Measurements from ENCODE around the gene LSM3. TPM values are rescaled to one million over a fixed set of nuclear protein-coding genes. Genes with fewer than 3 reads are reported as not detected.
A peak's percentile ranks its signal among the peaks of the same experiment; 100 is the strongest.

Gene LSM3
- total RNA-seq, 1 experiment from 2014 or later: 27.5 TPM

DNA sequence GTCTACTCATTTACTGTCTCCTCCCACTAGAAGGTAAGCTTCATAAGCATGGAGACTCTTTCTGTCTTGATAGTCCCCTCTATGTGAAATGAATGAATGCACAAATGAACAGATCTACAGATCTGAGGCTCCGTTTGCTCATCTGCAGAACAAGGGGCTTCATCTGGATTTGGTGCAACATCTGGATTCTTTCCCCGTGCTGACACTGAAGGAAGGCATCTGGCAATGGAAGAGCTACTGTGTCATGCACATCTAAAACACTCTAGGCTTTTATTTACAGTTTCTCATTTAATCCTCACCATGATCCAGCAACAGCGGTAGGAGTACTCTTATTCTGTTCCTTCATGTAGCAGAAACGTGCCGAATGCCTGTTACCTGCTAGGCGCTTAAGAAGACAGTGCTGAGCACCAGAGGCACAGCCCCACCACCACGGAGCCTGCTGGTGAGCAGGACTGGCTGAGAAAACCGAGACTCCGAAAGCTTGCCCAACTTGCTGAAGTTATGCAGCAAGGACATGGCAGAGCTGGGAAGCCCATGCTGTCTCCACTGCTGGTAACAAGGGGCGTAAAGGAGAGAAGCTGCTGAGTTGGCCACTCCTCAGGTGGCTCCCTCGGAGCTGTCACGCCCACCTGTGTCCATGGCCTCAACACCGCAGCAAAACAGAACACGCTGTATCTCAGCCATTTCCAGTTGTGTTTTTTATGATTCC is 31.1 kb downstream of the LSM3 start:
- no peak overlapping the region; the same call in 1 of the 2 replicates for H3K27ac ChIP-seq

DNA sequence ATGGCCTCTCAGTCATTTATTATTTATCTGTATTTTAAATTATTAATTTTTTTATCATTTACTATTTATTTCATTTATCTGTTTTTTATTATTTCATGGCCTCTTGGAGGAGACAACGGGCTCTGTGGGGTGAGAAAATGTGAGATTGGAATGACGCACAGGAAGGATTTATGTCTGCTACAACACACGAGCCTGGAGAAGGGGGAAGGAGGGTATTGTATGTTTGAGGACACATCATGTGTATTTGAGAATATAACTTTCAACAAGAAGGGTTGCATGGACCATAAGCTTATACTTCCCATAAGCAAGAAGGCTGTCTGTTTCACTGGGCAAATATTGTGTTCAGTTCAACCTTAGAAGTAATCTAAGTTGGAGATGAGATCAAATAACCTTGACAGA is 31.7 kb downstream of the LSM3 start:
- peaks cover 30% of the 10 kb centered on the region for H3K4me1 ChIP-seq
- no peaks in the 10 kb centered on the region for H3K9me3 ChIP-seq (replicated peaks)
- no peaks in the 10 kb centered on the region for H3K27me3 ChIP-seq
- H3K4me3 ChIP-seq: no peak overlapping the region
- DNase-seq: no peak
- H3K27ac ChIP-seq: no peak overlapping the region
- no peaks in the 10 kb centered on the region for H3K36me3 ChIP-seq

More for the DNA sequence above, 31.1 kb downstream of the LSM3 start:
- no peak for DNase-seq
- Histone ChIP-seq H3K4me1 (peaks cover 30% of the 10 kb centered on the region), H3K36me3 (no peaks in the 10 kb centered on the region), H3K4me3 (no peak overlapping the region), H3K27me3 (no peaks in the 10 kb centered on the region), H3K9me3 (replicated peaks) (no peaks in the 10 kb centered on the region)

DNA sequence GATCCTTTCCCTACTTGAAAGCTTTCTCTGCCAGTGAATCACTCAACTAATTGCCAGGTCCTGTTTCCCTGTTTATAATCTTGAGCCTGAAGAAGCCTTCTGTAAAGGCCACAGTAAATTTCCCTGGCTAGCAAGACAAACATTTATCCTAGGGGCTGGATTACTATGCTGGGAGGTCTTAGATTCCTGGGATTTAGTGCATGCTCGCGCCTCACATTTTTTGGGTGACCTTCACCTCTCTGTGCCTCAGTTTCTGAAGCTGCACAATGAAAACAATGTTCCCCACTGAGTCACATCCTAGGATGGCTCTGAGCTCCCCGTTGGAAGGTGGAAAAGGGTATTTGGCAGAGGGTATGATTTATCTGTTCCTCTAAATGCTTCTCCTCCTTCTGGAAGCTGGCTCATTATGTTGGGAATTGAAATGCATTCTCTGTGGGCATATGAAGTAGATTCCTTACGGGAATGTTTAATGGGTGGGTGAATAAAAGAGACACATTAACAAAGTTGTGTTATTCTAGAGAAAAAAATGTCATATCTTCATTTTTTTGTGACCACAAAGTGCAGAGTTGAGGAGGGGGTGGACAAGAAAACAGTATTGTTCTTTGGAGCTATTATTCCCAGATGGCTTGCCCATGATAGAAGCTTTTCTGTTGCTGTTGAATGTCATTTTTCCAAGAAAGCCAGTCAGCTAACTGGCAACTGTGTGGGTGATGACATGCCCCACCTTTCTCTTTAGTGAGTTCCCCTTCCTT is 32.4 kb downstream of the LSM3 start:
- Histone ChIP-seq H3K36me3 (no peaks in the 10 kb centered on the region), H3K4me1 (peaks cover 30% of the 10 kb centered on the region), H3K27ac (no peak overlapping the region), H3K4me3 (no peak overlapping the region), H3K9me3 (replicated peaks) (no peaks in the 10 kb centered on the region), H3K27me3 (no peaks in the 10 kb centered on the region)
- DNase-seq: peak in 1 of 2 experiments; percentile 13

DNA sequence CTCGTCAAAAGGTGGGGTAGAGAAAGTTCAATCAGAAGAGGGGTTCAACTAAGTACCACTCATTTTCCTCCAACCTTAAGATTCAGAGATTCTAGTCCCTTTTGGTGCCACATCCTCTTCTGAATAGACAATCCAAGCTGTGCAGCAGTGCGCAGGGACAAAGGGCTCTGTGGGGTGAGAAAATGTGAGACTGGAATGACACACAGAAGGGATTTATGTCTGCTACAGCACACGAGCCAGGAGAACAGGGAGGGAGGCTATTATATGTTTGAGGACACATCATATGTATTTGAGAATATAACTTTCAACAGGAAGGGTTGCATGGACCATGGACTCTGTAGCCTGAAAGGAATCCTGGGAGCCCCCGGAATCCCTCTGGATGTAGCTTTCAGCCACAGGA is 33.0 kb downstream of the LSM3 start:
- Histone ChIP-seq H3K9me3 (replicated peaks) (no peaks in the 10 kb centered on the region), H3K27me3 (no peaks in the 10 kb centered on the region), H3K4me1 (peaks cover 30% of the 10 kb centered on the region), H3K27ac (no peak overlapping the region), H3K36me3 (no peaks in the 10 kb centered on the region), H3K4me3 (no peak overlapping the region)
- DNase-seq: no peak

DNA sequence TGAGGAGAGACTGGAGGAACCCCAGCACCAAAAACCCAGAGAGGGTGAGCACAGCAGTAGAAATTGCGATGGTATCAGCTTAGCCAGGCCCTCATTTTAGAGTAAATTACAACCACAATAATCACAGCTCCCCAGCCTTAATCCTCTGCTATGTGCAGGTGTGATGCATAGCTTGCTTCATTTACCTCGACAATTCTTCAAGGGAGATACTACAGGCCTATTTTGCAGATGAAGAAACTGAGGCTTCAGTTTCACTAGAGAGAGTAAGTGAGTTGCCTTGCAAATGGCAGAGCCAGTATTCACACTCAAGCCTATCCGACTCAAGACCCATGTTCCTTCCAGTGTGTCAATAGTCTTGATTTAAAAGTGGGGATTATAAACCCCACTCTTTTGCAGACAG is 33.4 kb downstream of the LSM3 start:
- no peak overlapping the region for H3K27ac ChIP-seq
- peaks cover 30% of the 10 kb centered on the region for H3K4me1 ChIP-seq
- H3K36me3 ChIP-seq: no peaks in the 10 kb centered on the region
- H3K9me3 ChIP-seq (replicated peaks): no peaks in the 10 kb centered on the region
- no peaks in the 10 kb centered on the region for H3K27me3 ChIP-seq
- no peak for DNase-seq
- no peak overlapping the region for H3K4me3 ChIP-seq

DNA sequence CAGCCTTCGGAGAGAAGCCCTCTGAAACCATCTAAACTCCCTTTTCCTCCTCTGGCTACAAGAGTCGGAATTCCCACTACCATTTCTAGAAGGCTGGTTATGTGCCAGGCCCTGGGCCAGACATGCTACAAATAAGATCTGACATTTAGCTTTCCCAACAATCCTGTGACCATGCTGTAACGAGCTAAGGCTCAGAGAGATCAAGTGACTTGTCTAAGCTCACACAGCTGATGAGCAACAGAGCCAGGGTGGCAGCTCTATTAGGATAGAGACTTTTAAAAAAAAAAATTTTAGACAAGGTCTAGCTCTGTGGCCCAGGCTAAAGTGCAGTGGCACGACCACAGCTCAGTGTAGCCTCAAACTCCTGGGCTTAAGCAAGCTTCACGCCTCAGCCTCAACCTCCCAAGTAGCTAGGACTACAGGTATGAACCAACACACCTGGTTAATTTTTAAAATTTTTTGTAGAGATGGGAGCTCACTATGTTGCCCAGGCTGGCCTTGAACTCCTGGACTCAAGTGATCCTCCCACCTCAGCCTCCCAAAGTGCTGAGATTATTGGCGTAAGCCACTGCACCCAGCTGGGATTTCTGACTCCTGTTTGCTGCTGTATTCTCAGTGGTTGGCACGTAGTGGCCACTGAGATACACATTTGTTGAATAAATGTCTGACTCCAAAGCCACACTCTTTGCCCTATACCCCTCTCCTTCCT is 34.6 kb downstream of the LSM3 start:
- Histone ChIP-seq H3K36me3 (no peaks in the 10 kb centered on the region), H3K4me1 (peaks cover 30% of the 10 kb centered on the region), H3K27me3 (no peaks in the 10 kb centered on the region), H3K9me3 (replicated peaks) (no peaks in the 10 kb centered on the region), H3K4me3 (no peak overlapping the region), H3K27ac (no peak overlapping the region)
- DNase-seq: no peak

DNA sequence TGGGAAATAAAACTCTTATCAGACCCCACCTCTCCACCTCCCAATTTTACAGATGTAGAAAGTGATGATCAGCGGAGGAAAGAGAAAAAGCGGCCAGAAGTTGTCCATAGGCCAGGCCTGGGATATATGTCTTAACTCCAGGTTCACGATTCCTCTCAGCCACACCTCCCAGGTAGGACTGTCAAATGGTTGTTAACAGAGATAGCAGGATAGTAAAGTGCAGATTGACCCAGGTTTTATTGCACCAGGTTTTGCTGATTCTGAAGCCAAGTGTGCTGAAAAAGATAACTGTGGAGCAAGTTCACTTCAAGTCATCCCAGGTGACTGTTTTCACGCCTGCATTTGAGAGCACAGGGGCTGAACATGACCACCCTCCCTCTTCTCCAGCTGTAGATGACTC is 36.1 kb downstream of the LSM3 start:
- Histone ChIP-seq H3K27ac (no peak overlapping the region), H3K4me1 (peaks cover 16% of the 10 kb centered on the region; the same call in 1 of the 2 replicates), H3K27me3 (no peaks in the 10 kb centered on the region), H3K9me3 (replicated peaks) (no peaks in the 10 kb centered on the region), H3K4me3 (no peak overlapping the region), H3K36me3 (no peaks in the 10 kb centered on the region)
- DNase-seq: no peak

DNA sequence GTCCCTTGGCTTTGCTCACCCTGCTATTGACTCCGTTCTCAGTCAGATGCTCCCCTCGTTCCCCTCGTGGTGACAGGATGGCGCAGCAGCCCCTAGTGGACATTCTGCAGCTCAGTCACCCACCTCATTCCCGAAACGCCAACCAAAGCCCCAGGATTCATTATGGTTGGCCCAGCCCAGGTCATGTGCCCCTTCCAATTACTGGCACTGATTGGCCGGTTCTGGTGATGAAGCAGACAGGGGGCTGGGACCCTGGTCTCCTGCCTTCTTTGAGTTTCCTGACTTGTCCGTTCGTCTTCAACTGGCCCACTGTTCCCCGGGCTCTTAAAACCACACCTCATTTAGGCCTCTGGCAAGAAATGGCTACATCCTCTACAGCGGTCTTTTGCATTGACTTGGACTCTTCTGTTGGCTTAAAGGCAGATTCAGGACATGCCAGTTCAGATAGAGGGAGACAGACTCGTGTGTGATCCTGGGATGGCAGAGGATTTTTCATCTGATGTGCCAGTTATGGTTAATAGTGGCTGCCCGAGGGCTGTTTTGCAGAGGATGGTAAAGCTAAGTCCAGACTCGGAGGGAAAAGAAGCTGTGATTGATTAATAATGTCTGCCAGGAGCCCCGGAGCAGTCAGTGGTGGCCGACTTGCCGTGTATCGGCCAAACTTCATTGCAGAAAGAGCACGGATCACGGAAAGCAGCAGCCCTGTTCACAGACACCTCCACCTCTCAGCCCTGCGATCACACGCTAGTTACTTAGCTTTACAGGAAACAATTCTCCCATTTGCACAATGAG is 37.8 kb downstream of the LSM3 start:
- DNase-seq: peak; percentile 87 to 93
- H3K36me3 ChIP-seq: no peaks in the 10 kb centered on the region
- H3K27me3 ChIP-seq: no peaks in the 10 kb centered on the region
- peaks cover 8% of the 10 kb centered on the region for H3K9me3 ChIP-seq (replicated peaks)
- H3K4me1 ChIP-seq: peaks cover 2% of the 10 kb centered on the region; the same call in 1 of the 2 replicates
- peak overlapping the region; percentile 53 for H3K4me3 ChIP-seq
- peak overlapping the region; percentile 46 for H3K27ac ChIP-seq

DNA sequence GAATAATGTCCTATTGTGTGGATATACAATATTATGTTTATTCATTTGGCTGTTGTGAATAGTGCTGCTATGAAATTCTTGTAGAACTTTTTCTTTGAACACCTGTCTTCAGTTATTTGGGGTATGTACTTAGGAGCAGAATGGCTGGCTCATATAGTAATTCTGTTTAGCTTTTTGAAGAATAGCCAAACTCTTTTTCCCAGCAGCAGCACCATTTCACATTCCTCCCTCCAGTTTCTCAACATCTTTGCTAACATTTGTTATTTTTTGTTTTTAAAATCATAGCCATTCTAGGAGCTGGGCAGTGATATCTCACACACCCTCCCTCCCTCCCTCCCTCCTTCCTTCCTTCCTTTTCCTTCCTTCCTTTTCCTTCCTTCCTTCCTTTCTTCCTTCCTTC is 39.7 kb downstream of the LSM3 start:
- Histone ChIP-seq H3K27me3 (no peaks in the 10 kb centered on the region), H3K4me1 (no peaks in the 10 kb centered on the region), H3K9me3 (replicated peaks) (peaks cover 12% of the 10 kb centered on the region), H3K4me3 (no peak overlapping the region), H3K36me3 (no peaks in the 10 kb centered on the region), H3K27ac (no peak overlapping the region)
- no peak for DNase-seq

DNA sequence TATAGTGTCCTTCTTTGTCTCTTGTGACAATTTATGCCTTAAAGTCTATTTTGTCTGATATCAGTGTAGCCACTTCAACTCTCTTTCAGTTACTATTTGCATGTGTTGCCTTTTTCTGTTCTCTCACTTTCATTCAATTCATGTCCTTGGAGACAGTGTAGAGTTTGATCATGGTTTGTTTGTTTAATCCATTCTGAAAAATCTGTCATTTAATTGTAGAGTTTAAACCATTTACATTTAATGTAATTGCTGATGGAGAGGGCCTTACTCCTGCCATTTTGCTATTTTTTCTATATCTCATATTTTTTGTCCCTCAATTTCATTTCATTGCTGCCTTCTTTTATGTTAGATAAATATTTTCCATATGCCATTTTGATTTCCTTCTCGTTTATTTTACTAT is 42.3 kb downstream of the LSM3 start:
- H3K4me3 ChIP-seq: no peak overlapping the region
- H3K9me3 ChIP-seq (replicated peaks): peaks cover 12% of the 10 kb centered on the region
- H3K27ac ChIP-seq: no peak overlapping the region
- no peak for DNase-seq
- no peaks in the 10 kb centered on the region for H3K36me3 ChIP-seq
- no peaks in the 10 kb centered on the region; the same call in 1 of the 2 replicates for H3K4me1 ChIP-seq
- H3K27me3 ChIP-seq: no peaks in the 10 kb centered on the region

DNA sequence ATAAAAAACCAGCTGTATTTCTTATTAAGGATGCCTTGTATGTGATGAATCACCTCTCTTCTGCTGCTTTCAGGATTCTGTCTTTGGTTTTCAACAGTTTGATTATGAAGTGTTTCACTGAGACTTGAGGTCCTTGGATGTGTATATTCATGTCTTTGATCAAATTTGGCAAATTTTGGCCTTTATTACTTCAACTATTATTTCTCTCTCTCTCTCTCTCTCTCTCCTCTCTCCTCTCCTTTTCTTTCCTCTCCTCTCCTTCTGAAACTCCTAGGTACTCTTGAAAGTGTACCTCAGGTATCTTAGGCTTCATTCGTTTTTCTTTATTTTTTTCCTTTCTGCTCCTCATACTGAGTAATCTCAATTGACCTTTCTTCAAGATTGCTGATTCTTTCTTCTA is 43.3 kb downstream of the LSM3 start:
- no peaks in the 10 kb centered on the region for H3K36me3 ChIP-seq
- H3K4me3 ChIP-seq: no peak overlapping the region
- H3K9me3 ChIP-seq (replicated peaks): peaks cover 12% of the 10 kb centered on the region
- no peak for DNase-seq
- H3K4me1 ChIP-seq: no peaks in the 10 kb centered on the region; the same call in 1 of the 2 replicates
- no peaks in the 10 kb centered on the region for H3K27me3 ChIP-seq
- no peak overlapping the region for H3K27ac ChIP-seq

DNA sequence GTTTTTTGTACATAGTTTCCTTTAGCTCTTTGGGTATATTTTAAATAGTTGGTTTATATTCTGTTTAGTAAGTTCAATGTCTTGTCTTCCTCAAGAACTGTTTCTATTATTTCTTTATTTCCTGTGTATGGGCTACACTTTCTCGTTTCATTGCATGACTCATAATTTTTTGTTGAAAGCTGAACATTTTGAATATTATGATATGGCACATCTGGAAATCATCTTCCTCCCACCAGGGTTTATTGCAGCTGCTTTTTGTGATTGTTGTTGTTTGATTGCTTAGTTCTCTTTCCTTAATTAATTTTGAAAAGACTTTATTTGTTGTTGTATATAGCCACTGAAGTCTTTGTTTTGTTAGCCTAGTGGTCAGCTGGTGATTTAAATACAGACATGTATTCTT is 43.8 kb downstream of the LSM3 start:
- H3K36me3 ChIP-seq: no peaks in the 10 kb centered on the region
- no peaks in the 10 kb centered on the region; the same call in 1 of the 2 replicates for H3K4me1 ChIP-seq
- no peak for DNase-seq
- H3K27me3 ChIP-seq: no peaks in the 10 kb centered on the region
- H3K4me3 ChIP-seq: no peak overlapping the region
- H3K9me3 ChIP-seq (replicated peaks): peaks cover 12% of the 10 kb centered on the region
- no peak overlapping the region for H3K27ac ChIP-seq

DNA sequence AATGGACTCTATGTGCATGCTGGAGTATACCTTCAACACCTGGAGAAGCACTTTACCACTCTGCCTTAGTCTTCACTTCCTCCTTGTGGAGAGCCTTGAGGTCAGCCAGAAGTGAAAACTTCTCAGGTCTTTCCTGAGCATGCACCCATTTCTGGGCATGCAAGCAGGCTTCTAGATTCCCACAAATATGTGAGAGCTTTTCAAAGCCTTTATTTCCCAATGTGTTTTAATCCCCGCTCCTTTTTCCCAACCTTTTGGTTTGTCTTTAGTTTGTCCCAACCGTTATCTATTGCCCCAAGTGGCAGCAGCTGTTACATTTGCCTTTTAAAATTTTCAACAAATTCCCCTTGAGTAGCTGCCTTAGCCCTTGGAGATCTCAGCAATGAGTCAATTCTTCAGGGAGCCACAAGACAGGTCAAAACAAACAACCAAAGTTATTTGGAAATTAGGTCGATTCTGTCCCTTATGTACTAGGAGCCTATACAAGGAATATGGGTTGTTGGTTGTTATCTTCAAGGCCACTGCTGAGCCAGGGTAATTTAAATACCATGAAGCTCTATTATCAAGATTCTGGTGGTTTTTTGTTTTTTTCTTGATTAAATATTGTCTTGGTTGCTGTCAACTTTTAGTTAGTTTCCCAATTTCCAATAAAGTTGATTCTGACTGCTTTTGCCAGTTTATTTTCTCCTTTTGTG is 44.4 kb downstream of the LSM3 start:
- H3K27ac ChIP-seq: no peak overlapping the region
- no peaks in the 10 kb centered on the region; the same call in 1 of the 2 replicates for H3K4me1 ChIP-seq
- H3K27me3 ChIP-seq: no peaks in the 10 kb centered on the region
- H3K9me3 ChIP-seq (replicated peaks): peaks cover 12% of the 10 kb centered on the region
- H3K36me3 ChIP-seq: no peaks in the 10 kb centered on the region
- no peak for DNase-seq
- no peak overlapping the region for H3K4me3 ChIP-seq

DNA sequence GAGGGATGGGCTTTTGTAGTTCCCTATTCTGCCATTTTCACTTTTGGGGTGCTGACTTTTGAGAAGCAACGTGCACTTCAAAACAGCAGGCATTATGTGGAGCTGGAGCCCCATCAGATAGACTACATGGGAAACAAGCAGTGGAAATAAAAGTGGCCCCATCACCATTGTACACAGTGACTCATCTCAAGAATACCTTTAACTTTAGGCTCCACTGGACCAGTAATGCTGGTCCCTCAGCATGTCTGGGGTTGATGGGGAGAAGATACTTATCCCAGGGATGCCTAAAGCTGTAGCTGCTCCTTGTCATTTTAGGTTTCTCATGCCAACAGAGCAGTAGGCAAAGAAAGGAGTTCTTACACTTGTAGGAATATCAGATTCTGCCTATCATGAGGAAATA is 45.0 kb downstream of the LSM3 start:
- no peaks in the 10 kb centered on the region for H3K36me3 ChIP-seq
- H3K27ac ChIP-seq: no peak overlapping the region
- peaks cover 12% of the 10 kb centered on the region for H3K9me3 ChIP-seq (replicated peaks)
- no peaks in the 10 kb centered on the region for H3K27me3 ChIP-seq
- no peak for DNase-seq
- no peak overlapping the region for H3K4me3 ChIP-seq
- no peaks in the 10 kb centered on the region; the same call in 1 of the 2 replicates for H3K4me1 ChIP-seq
